ENCODE measurements around the gene TRIM46.

DNA sequence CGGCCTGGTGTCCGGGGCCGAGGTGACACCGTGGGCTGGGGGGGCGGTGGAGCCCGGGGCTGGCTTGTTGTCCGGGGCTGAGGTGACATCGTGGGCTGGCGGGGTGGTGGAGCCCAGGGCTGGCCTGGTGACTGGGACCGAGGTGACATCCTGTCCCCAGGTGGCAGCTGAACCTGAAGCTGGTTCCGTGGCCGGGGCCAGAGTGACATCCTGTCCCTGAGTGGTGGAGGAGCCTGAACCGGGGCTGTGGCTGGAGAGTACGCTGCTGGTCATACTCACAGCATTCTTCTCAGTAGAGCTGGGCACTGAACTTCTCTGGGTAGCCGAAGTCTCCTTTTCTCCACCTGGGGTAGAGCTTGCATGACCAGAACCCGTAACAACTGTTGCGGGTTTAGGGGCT lies 18.3 kb downstream of the TRIM46 start:
- TF ChIP-seq TAF1 (IDR thresholded peaks at IDR 0.05; ENCODE audit: low read depth): no peak
- TF ChIP-seq YY1 (IDR thresholded peaks at IDR 0.05; ENCODE audit: low read depth): no peak
- TF ChIP-seq, protein P1, sequence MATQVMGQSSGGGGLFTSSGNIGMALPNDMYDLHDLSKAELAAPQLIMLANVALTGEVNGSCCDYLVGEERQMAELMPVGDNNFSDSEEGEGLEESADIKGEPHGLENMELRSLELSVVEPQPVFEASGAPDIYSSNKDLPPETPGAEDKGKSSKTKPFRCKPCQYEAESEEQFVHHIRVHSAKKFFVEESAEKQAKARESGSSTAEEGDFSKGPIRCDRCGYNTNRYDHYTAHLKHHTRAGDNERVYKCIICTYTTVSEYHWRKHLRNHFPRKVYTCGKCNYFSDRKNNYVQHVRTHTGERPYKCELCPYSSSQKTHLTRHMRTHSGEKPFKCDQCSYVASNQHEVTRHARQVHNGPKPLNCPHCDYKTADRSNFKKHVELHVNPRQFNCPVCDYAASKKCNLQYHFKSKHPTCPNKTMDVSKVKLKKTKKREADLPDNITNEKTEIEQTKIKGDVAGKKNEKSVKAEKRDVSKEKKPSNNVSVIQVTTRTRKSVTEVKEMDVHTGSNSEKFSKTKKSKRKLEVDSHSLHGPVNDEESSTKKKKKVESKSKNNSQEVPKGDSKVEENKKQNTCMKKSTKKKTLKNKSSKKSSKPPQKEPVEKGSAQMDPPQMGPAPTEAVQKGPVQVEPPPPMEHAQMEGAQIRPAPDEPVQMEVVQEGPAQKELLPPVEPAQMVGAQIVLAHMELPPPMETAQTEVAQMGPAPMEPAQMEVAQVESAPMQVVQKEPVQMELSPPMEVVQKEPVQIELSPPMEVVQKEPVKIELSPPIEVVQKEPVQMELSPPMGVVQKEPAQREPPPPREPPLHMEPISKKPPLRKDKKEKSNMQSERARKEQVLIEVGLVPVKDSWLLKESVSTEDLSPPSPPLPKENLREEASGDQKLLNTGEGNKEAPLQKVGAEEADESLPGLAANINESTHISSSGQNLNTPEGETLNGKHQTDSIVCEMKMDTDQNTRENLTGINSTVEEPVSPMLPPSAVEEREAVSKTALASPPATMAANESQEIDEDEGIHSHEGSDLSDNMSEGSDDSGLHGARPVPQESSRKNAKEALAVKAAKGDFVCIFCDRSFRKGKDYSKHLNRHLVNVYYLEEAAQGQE (IDR thresholded peaks at IDR 0.05; ENCODE audit: low read depth): no peak
- TF ChIP-seq EP300 (IDR thresholded peaks at IDR 0.05; ENCODE audit: borderline replicate concordance): no peak
- TF ChIP-seq NFIC (IDR thresholded peaks at IDR 0.05): no peak
- TF ChIP-seq, protein P2, sequence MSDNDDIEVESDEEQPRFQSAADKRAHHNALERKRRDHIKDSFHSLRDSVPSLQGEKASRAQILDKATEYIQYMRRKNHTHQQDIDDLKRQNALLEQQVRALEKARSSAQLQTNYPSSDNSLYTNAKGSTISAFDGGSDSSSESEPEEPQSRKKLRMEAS (IDR thresholded peaks at IDR 0.05): no peak
- no peak for TF ChIP-seq CREB1 (IDR thresholded peaks at IDR 0.05; ENCODE audit: low read depth)

Measured in Ishikawa (cell line).